Liver (tissue), 9 donors: ENCODE measurements around the gene PALLD. TPM values are rescaled to one million over a fixed set of nuclear protein-coding genes. Genes with fewer than 3 reads are reported as not detected.

Source experiments
- DNase-seq: peaks from one replicate; pipeline ENCODE4 v3.0.0-alpha.2; 2017; ENCODE audit warnings: low spot score
- H3K27ac ChIP-seq, 2 donors: one replicate each; pipeline ENCODE4 v1.7.0; 2013; ENCODE audit warnings: inconsistent platforms in 2 of 2, low read length in 2 of 2, control low read depth in 1 of 2, low read depth in 1 of 2, mild to moderate bottlenecking in 1 of 2
- H3K27me3 ChIP-seq, 4 donors: one replicate each; pipeline versions ENCODE4 v1.6.1 to v1.7.0; 2013; ENCODE audit warnings: low read length in 3 of 4, inconsistent platforms in 1 of 4, mild to moderate bottlenecking in 1 of 4, moderate library complexity in 1 of 4; ENCODE audit not compliant: control insufficient read depth in 4 of 4, insufficient read depth in 4 of 4
- H3K36me3 ChIP-seq, 4 donors: one replicate each; pipeline versions ENCODE4 v1.6.1 to v1.7.0; 2013; ENCODE audit warnings: low read length in 3 of 4, mild to moderate bottlenecking in 3 of 4, low read depth in 1 of 4, moderate library complexity in 1 of 4; ENCODE audit not compliant: control insufficient read depth in 4 of 4, insufficient read depth in 3 of 4
- H3K4me1 ChIP-seq, 4 donors: one replicate each; pipeline versions ENCODE4 v1.6.1 to v1.7.0; 2013; ENCODE audit warnings: low read length in 3 of 4, mild to moderate bottlenecking in 3 of 4, moderate library complexity in 1 of 4; ENCODE audit not compliant: control insufficient read depth in 4 of 4, insufficient read depth in 4 of 4
- H3K4me3 ChIP-seq, 3 donors: one replicate each; pipeline versions ENCODE4 v1.6.1 to v1.7.0; 2013; ENCODE audit warnings: low read length in 3 of 3, control low read depth in 1 of 3, low read depth in 1 of 3, mild to moderate bottlenecking in 1 of 3
- H3K9ac ChIP-seq, 2 donors: one replicate each; pipeline ENCODE4 v1.7.0; 2013; ENCODE audit warnings: low read length in 2 of 2, mild to moderate bottlenecking in 2 of 2, moderate library complexity in 2 of 2, control low read depth in 1 of 2, low read depth in 1 of 2
- H3K9me3 ChIP-seq, 4 donors: one replicate each; pipeline versions ENCODE4 v1.6.1 to v1.7.0; 2013; ENCODE audit warnings: low read length in 3 of 4; ENCODE audit not compliant: control insufficient read depth in 4 of 4
- ATF3 ChIP-seq: IDR thresholded peaks from 2 replicates; pipeline ENCODE4 v1.6.1; 2016; ENCODE audit warnings: antibody characterized with exemption
- CTCF ChIP-seq: fragments of 150-350 bp; IDR thresholded peaks from 2 replicates; pipeline ENCODE4 v1.5.1; 2017; ENCODE audit warnings: improper control_type of control experiment, low read depth, low read length; ENCODE audit not compliant: missing input control
- EGR1 ChIP-seq, 2 donors: IDR thresholded peaks; 2 replicates each; pipeline ENCODE4 v1.6.1; 2016 to 2018; ENCODE audit warnings: antibody characterized with exemption in 2 of 2, low read depth in 2 of 2
- FOXA2 ChIP-seq: IDR thresholded peaks from 2 replicates; pipeline ENCODE4 v1.6.1; 2016; ENCODE audit warnings: antibody characterized with exemption
- GABPA ChIP-seq, 2 donors: IDR thresholded peaks in 1 of 2; conservative IDR thresholded peaks in 1 of 2; 2 replicates each; pipeline ENCODE4 v1.6.1; 2016; ENCODE audit warnings: antibody characterized with exemption in 2 of 2, mild to moderate bottlenecking in 1 of 2, moderate library complexity in 1 of 2
- HNF4G ChIP-seq: IDR thresholded peaks from 2 replicates; pipeline ENCODE4 v1.6.1; 2016; ENCODE audit warnings: antibody characterized with exemption
- JUND ChIP-seq, 2 donors: IDR thresholded peaks; 2 replicates each; pipeline ENCODE4 v1.6.1; 2016; ENCODE audit warnings: antibody characterized with exemption in 2 of 2
- MAX ChIP-seq: IDR thresholded peaks from 2 replicates; pipeline ENCODE4 v1.6.1; 2016; ENCODE audit warnings: antibody characterized with exemption
- NR2F2 ChIP-seq: IDR thresholded peaks from 2 replicates; pipeline ENCODE4 v1.6.1; 2016; ENCODE audit warnings: antibody characterized with exemption
- RAD21 ChIP-seq, 2 donors: IDR thresholded peaks; 2 replicates each; pipeline ENCODE4 v1.6.1; 2016; ENCODE audit warnings: antibody characterized with exemption in 2 of 2, mild to moderate bottlenecking in 2 of 2
- REST ChIP-seq: IDR thresholded peaks from 2 replicates; pipeline ENCODE4 v1.6.1; 2016; ENCODE audit warnings: antibody characterized with exemption, mild to moderate bottlenecking
- SP1 ChIP-seq: IDR thresholded peaks from 2 replicates; pipeline ENCODE4 v1.6.1; 2018; ENCODE audit warnings: antibody characterized with exemption, mild to moderate bottlenecking
- TAF1 ChIP-seq: conservative IDR thresholded peaks from 2 replicates; pipeline ENCODE4 v1.6.1; 2016; ENCODE audit warnings: antibody characterized with exemption, mild to moderate bottlenecking
- ZBTB33 ChIP-seq: IDR thresholded peaks from 2 replicates; pipeline ENCODE4 v1.6.1; 2016; ENCODE audit warnings: antibody characterized with exemption
- WGBS: extraction: QIAGEN DNeasy Blood & Tissue Kit; methylation state at CpG from one replicate; pipeline ENCODE4 v1.1.7; 2013; 5-methylcytosine and 5-hydroxymethylcytosine counted together
- polyA plus RNA-seq, 2 donors: library from polyadenylated mRNA; stranded (reverse) in 1 of 2; unstranded in 1 of 2; fragments of 200-250 nt in 1 of 2; fragments of >200 nt in 1 of 2; fragmentation: Nextera tagmentation in 1 of 2; extraction: Ambion mirVana in 1 of 2; gene quantifications; one replicate each; pipeline versions ENCODE4 v1.2.1 to v1.2.3, GENCODE V29; 2013 to 2015
- total RNA-seq, 2 donors: library from RNA; depleted of rRNA; stranded (reverse); fragments of >200 nt; gene quantifications; one replicate each; pipeline ENCODE4 v1.2.3, GENCODE V29; 2014
- donor health status: healthy.
- donor health status: healthy.
- donor health status: healthy.
- donor health status: healthy.
- donor health status: healthy.

PALLD gene
- total and polyA plus RNA-seq, 4 donors: 9.0 to 26.3 (median 14.7) TPM

- no peak overlapping the region for H3K27ac ChIP-seq
- DNase-seq: no peak
Observed at GRCh38 chr4:168825975-168826374, 329.1 kb downstream of the PALLD start.

GRCh38 chr4:168826620-168827019, 329.8 kb downstream of the PALLD start:
- 85% methylated on average over 3 of the region's 3 CpGs for WGBS
- DNase-seq: no peak
- H3K27me3 ChIP-seq: no peaks in the 10 kb centered on the region
- no peak overlapping the region for H3K4me3 ChIP-seq
- H3K36me3 ChIP-seq: no peaks in the 10 kb centered on the region
- H3K9ac ChIP-seq: no peak overlapping the region
- H3K4me1 ChIP-seq: peaks cover 0 to 2% (median 0%) of the 10 kb centered on the region in 4 donors
- no peaks in the 10 kb centered on the region for H3K9me3 ChIP-seq
- H3K27ac ChIP-seq: no peak overlapping the region
- TF ChIP-seq FOXA2 (no peak), RAD21 (IDR thresholded peaks at IDR 0.05) (no peak), ATF3 (no peak), HNF4G (no peak), CTCF (no peak), ZBTB33 (no peak), GABPA (IDR thresholded peaks at IDR 0.05 in 1 of 2, conservative IDR thresholded peaks at IDR 0.05 in 1 of 2) (no peak), TAF1 (no peak), SP1 (no peak)

More at GRCh38 chr4:168825975-168826374, 329.1 kb downstream of the PALLD start:
- no peak overlapping the region for H3K4me3 ChIP-seq
- TF ChIP-seq EGR1 (IDR thresholded peaks at IDR 0.05; ENCODE audit: low read depth in 2 of 2): no peak
- no peak for TF ChIP-seq CTCF
- TF ChIP-seq SP1: no peak
- TF ChIP-seq ATF3: no peak
- TF ChIP-seq NR2F2: no peak
- no peak for TF ChIP-seq REST
- no peak for TF ChIP-seq GABPA (IDR thresholded peaks at IDR 0.05 in 1 of 2, conservative IDR thresholded peaks at IDR 0.05 in 1 of 2)
- no peak for TF ChIP-seq JUND (IDR thresholded peaks at IDR 0.05)
- TF ChIP-seq MAX: no peak
- no peaks in the 10 kb centered on the region for H3K27me3 ChIP-seq
- 96% methylated on average over 3 of the region's 3 CpGs for WGBS
- no peaks in the 10 kb centered on the region for H3K36me3 ChIP-seq
- no peaks in the 10 kb centered on the region for H3K4me1 ChIP-seq
- H3K9me3 ChIP-seq: no peaks in the 10 kb centered on the region
- no peak overlapping the region for H3K9ac ChIP-seq
